Fibroblast of skin of back (primary cell): ENCODE measurements around the gene TET1.
"Not testable (repeated sequence)": the region's sequence is repeated elsewhere in the genome, so short reads cannot be mapped to it uniquely, and the experiment has no call there.

Source experiments
- DNase-seq: peaks from one replicate; pipeline ENCODE4 v3.0.0-alpha.2; 2013

TET1 gene

DNA sequence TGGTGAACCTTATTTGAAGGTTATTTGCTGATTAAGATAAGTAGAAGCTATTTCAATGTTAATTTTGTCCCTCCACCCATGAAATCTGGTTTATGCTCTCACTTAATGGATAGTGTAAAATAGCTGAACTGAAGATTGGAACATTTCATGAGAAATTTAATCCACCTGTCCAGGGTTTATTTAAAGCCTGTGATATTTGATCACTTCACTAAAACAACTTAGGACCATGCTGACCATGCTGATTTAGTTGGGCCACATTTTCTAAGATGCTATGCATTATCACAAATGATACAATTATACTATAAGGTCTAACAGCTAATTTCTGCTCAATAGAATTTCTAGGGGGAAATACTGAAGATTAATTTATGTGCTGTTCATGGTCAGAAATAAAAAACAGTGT lies 53.8 kb downstream of the TET1 start:
- not testable (repeated sequence) for DNase-seq

GRCh38 chr10:68617691-68618090 lies 57.6 kb downstream of the TET1 start:
- not testable (repeated sequence) for DNase-seq

DNA sequence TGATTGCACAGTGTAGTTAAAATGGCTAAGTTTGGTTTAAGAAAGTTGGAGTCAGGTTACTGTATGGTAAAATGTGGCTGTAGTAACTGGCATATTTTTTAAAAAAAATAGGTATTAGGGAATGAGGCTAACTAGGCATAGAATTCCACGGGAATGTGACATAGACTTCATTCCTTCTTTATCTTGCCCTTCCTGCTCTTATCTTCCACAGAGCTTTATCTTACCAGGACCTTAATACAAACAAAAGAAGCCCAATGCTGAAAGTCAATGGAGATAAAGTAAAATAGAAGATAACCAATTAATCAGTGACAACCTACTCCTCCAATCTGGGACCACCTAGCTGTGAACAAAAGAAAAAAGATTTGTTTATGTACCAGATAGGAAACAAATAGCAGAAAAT lies 58.1 kb downstream of the TET1 start:
- DNase-seq, result peak; percentile 11

GRCh38 chr10:68619595-68619994 lies 59.5 kb downstream of the TET1 start:
- DNase-seq, result no peak

- no peak for DNase-seq
Observed at GRCh38 chr10:68625316-68625921, 65.3 kb downstream of the TET1 start.

DNA sequence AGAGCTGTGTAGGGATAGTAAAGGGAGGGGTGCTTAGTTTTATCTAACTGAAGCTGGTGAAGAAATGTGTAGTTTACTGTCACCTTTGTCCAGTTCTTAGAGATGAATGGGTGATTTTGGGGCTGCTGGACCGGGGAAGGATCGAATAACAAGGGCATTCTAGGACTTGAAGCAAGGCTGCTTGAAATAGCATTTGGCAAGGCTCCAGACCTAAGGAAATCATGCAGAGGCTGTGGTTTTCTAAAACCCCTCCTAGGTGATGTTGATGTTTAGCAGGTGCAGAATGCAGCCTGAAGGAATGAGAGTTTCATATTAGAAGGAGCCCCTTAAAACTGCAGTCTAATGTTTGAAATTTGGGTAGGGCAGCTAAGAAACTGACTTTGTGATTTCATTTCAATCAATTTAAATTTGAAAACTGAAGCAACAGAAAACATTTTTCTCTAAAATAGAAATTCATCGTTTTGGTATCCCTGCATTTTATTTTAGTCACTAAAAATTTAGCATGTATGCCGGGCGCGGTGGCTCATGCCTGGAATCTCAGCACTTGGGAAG lies 68.5 kb downstream of the TET1 start:
- DNase-seq, result no peak

DNA sequence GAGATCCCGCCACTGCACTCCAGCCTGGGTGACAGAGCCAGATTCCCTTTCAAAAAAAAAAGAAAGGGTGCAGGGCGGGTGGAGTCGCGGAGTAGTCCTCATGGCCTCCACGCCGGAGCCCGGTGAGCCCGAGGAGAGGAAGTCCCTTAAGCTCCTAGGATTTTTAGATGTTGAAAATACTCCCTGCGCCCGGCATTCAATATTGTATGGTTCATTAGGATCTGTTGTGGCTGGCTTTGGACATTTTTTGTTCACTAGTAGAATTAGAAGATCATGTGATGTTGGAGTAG lies 72.1 kb downstream of the TET1 start:
- not testable (repeated sequence) for DNase-seq

DNA sequence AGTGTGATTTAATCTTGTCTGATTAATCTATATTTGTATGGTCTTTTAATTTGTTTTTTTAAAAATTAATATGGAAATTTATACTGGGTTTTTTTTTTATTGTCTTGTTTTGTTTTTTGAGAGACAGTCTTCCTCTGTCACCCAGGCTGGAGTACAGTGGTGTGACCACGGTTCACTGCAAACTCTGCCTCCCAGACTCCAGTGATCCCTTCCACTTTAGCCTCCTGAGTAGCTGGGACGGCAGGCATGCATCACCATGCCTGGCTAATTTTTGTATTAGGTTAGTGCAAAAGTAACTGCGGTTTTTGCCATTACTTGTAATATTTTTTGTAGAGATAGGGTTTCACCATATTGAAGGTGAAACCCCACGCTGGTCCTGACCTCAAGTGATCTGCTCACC lies 73.1 kb downstream of the TET1 start:
- DNase-seq, result no peak

DNA sequence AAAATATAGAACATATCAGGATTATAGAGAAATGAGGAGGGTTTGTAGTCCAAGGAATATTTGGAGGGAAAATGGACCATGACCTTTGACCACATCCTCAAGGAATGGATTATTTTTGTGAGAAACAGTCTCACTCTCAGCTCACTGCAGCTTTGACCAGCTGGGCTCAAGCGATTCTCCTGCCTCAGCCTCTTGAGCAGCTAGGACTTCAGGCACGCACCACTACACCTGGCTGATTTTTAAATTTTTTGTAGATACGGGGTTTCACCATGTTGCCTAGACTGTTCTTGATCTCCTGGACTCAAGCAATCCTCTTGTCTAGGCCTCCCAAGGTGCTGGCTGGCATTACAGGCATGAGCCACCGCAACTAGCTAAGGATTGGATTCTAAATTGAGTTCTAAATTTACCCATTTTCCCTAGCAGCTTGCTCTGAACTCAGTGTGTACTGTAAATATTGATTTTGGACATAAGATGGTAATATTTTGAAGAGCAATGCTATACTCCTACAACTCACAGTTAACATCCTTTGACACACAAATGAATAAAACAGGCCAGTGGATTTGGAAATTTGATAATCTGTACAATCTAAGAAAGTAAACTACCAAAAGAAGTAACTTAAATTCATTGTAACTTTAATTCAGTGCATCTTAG lies 73.8 kb downstream of the TET1 start:
- no peak for DNase-seq

- no peak for DNase-seq
Observed at GRCh38 chr10:68636335-68636734, 76.2 kb downstream of the TET1 start.

DNA sequence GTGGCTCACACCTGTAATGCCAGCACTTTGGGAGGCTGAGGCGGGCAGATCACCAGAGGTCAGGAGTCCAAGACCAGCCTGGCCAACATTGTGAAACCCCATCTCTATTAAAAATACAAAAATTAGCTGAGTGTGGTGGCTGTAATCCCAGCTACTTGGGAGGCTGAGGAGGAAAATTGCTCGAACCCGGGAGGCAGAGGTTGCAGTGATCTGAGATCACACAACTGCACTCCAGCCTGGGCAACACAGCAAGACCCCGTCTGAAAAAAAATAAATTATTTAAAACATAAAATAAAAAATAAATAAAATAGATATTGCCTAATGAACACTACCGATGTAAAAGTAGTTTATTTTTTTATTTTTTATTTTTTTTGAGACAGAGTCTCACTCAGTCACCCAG lies 83.4 kb downstream of the TET1 start:
- not testable (repeated sequence) for DNase-seq

GRCh38 chr10:68647672-68648341 lies 87.7 kb downstream of the TET1 start:
- DNase-seq, result peak; percentile 89

GRCh38 chr10:68655620-68656126 lies 95.5 kb downstream of the TET1 start:
- no peak for DNase-seq

- peak; percentile 77 for DNase-seq
Observed at GRCh38 chr10:68665841-68666240, 105.7 kb downstream of the TET1 start.

- DNase-seq, result peak; percentile 97
Observed at GRCh38 chr10:68666280-68666760, 106.2 kb downstream of the TET1 start.

DNA sequence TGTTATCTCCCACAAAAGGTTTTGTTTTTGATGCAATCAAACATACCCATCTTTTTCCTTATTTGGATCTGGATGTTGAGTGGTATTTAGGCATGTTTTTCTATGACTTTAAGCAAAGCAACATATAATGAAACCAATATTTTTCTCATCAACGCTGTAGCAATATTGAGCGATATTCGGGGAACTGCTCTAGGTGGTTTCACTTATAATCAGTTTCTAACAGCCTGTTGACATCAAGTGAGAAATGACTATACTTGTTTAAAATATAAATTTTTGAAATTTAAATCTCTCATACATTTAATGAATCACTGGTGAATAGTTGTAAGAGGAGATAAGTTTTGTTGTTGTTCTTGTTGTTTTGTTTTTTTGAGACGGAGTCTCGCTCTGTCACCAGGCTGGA lies 108.1 kb downstream of the TET1 start:
- no peak for DNase-seq

GRCh38 chr10:68668972-68669371 lies 108.8 kb downstream of the TET1 start:
- DNase-seq, result no peak

GRCh38 chr10:68684413-68684812 lies 124.3 kb downstream of the TET1 start:
- DNase-seq, result no peak

DNA sequence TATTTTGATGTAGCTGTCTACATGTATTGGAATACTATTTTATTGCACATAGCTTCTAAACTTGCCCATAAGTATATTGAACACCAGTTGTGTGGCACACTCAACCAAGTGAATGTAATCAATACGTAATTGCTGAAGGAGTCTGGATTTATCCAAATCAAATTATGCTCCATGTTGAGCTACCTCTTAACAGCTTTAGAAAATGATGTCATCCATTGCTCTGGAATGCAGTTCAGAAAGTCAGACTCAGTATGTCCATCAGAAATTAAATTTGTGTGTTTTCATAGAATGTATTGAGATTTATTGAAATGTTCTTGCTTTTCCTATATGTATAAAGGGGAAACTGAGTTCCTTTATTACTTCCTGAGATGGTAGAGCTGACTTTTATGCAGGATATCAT lies 135.9 kb downstream of the TET1 start:
- no peak for DNase-seq

- no peak for DNase-seq
Observed at GRCh38 chr10:68697106-68697505, 137.0 kb downstream of the TET1 start.

DNA sequence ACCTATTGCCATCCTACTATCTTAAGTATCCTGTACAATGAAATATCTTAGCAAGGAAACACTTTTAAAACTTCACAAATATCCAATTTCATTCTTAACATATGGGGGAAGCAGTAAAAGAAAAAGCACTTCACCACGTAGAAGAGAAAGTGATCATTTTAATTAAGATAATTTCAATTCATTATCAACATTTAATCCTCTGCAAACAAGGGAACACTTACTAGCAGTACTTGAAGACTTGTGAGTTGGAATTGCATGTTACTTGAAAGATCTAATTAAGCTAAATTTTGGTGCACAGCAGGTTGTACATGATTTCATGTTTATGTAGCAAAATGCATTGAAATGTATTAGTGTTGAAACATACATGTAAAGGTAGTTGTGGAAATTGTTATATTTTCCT lies 140.1 kb downstream of the TET1 start:
- DNase-seq, result no peak

GRCh38 chr10:68705548-68705947 lies 145.4 kb downstream of the TET1 start:
- no peak for DNase-seq

DNA sequence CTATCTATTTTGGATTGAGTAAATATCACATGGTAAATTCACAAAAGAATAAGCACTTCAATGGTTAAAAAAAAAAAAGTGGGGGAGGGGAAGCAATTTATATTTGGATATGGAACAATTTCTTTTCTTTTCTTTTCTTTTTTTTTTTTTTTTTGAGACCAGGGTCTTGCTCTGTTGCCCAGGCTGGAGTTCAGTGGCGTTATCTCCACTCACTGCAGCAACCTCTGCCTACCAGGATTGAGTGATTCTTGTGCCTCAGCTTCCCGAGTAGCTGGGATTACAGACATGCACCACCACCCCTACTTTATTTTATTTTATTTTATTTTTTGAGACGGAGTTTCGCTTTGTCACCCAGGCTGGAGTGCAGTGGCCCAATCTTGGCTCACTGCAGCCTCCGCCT lies 148.8 kb downstream of the TET1 start:
- DNase-seq, result not testable (repeated sequence)

GRCh38 chr10:68713065-68713464 lies 152.9 kb downstream of the TET1 start:
- not testable (repeated sequence) for DNase-seq
